Naive B cell (primary cell): ENCODE results near the gene ULK4. TPM values are rescaled to one million over a fixed set of nuclear protein-coding genes. Genes with fewer than 3 reads are reported as not detected.

Experiments
- ATAC-seq, 2 donors: fragments of 150-1000 bp; cut with Tn5 transposase; 2 replicates each; pipeline ENCODE4 v1.10.0; 2021; ENCODE audit warnings: low read depth in 2 of 2, mild to moderate bottlenecking in 2 of 2, moderate library complexity in 2 of 2
- DNase-seq: peaks from one replicate; pipeline ENCODE4 v3.0.0; 2022
- H3K27ac Mint-ChIP-seq, 6 donors: one replicate each; pipeline ENCODE4 v1.8.0; 2020 to 2022; ENCODE audit warnings: mild to moderate bottlenecking in 6 of 6, mixed read lengths in 6 of 6, moderate library complexity in 5 of 6, inconsistent platforms in 2 of 6
- H3K27me3 Mint-ChIP-seq, 3 donors: one replicate each; pipeline ENCODE4 v1.8.0; 2021 to 2022; ENCODE audit warnings: mixed read lengths in 3 of 3, mild to moderate bottlenecking in 1 of 3
- H3K36me3 Mint-ChIP-seq, 2 donors: one replicate each; pipeline ENCODE4 v1.8.0; 2020 to 2022; ENCODE audit warnings: mixed read lengths in 2 of 2, inconsistent platforms in 1 of 2, mild to moderate bottlenecking in 1 of 2
- H3K4me1 Mint-ChIP-seq, 3 donors: one replicate each; pipeline ENCODE4 v1.8.0; 2020 to 2022; ENCODE audit warnings: mixed read lengths in 3 of 3, inconsistent platforms in 1 of 3, mild to moderate bottlenecking in 1 of 3, moderate library complexity in 1 of 3
- H3K4me3 Mint-ChIP-seq, 8 donors: one replicate each; pipeline ENCODE4 v1.8.0; 2020 to 2022; ENCODE audit warnings: mild to moderate bottlenecking in 8 of 8, mixed read lengths in 8 of 8, moderate library complexity in 8 of 8, inconsistent platforms in 2 of 8
- H3K9me3 Mint-ChIP-seq, 7 donors: one replicate each; pipeline ENCODE4 v1.8.0; 2020 to 2022; ENCODE audit warnings: mixed read lengths in 7 of 7, mild to moderate bottlenecking in 5 of 7, inconsistent platforms in 2 of 7, moderate library complexity in 1 of 7
- polyA plus RNA-seq, 6 donors: library from polyadenylated mRNA; unstranded; fragments of 300-500 nt; fragmentation: Illumina TruSeq; gene quantifications; one replicate each; pipeline ENCODE4 v1.2.3, GENCODE V29; 2021; ENCODE audit warnings: low read depth in 6 of 6

ULK4 gene
- polyA plus RNA-seq, 6 donors from 2014 or later, result 5.5 to 20.8 (median 10.3) TPM

GRCh38 chr3:41936384-41936783, 25.5 kb downstream of the ULK4 start:
- Mint-ChIP-seq H3K9me3 (peaks cover 0 to 4% (median 0%) of the 10 kb centered on the region in 7 donors), H3K4me3 (no peak overlapping the region), H3K36me3 (peaks cover 4 to 15% of the 10 kb centered on the region in 2 donors), H3K27ac (no peak overlapping the region), H3K27me3 (no peaks in the 10 kb centered on the region), H3K4me1 (no peaks in the 10 kb centered on the region)
- no peak for ATAC-seq
- no peak for DNase-seq

GRCh38 chr3:41933154-41933676, 28.7 kb downstream of the ULK4 start:
- Mint-ChIP-seq H3K9me3 (peaks cover 0 to 5% (median 0%) of the 10 kb centered on the region in 7 donors), H3K27me3 (no peaks in the 10 kb centered on the region), H3K4me3 (no peak overlapping the region), H3K36me3 (peaks cover 13 to 15% of the 10 kb centered on the region in 2 donors), H3K27ac (peak overlapping the region in 1 of 6 donors; percentile 34), H3K4me1 (peaks cover 0 to 9% (median 0%) of the 10 kb centered on the region in 3 donors)
- DNase-seq, result no peak
- no peak for ATAC-seq

- H3K36me3 Mint-ChIP-seq, result peaks cover 9 to 18% of the 10 kb centered on the region in 2 donors
These were observed 29.4 kb downstream of the ULK4 start for GRCh38 chr3:41932464-41932863.

GRCh38 chr3:41920406-41920965, 41.4 kb downstream of the ULK4 start:
- H3K36me3 Mint-ChIP-seq, result peaks cover 6 to 8% of the 10 kb centered on the region in 2 donors
- H3K4me3 Mint-ChIP-seq, result no peak overlapping the region
- no peak overlapping the region for H3K27ac Mint-ChIP-seq
- no peaks in the 10 kb centered on the region for H3K27me3 Mint-ChIP-seq
- ATAC-seq (no peak), DNase-seq (no peak)
- peaks cover 1 to 9% (median 6%) of the 10 kb centered on the region in 3 donors for H3K4me1 Mint-ChIP-seq
- no peaks in the 10 kb centered on the region for H3K9me3 Mint-ChIP-seq

More at GRCh38 chr3:41932464-41932863, 29.4 kb downstream of the ULK4 start:
- H3K27ac Mint-ChIP-seq, result peak overlapping the region in 1 of 6 donors; percentile 10
- no peaks in the 10 kb centered on the region for H3K27me3 Mint-ChIP-seq
- no peak overlapping the region for H3K4me3 Mint-ChIP-seq
- H3K4me1 Mint-ChIP-seq, result peaks cover 0 to 14% (median 0%) of the 10 kb centered on the region in 3 donors
- no peak for DNase-seq
- ATAC-seq, result no peak
- peaks cover 0 to 5% (median 0%) of the 10 kb centered on the region in 7 donors for H3K9me3 Mint-ChIP-seq

- peak overlapping the region in 2 of 6 donors; percentile 4 to 59 for H3K27ac Mint-ChIP-seq
- no peak overlapping the region for H3K4me3 Mint-ChIP-seq
- DNase-seq (no peak), ATAC-seq (no peak)
- H3K9me3 Mint-ChIP-seq, result no peaks in the 10 kb centered on the region
- peaks cover 0 to 13% of the 10 kb centered on the region in 2 donors for H3K36me3 Mint-ChIP-seq
- H3K27me3 Mint-ChIP-seq, result no peaks in the 10 kb centered on the region
- H3K4me1 Mint-ChIP-seq, result no peaks in the 10 kb centered on the region
These were observed 46.5 kb downstream of the ULK4 start for GRCh38 chr3:41915353-41915752.

- ATAC-seq (no peak), DNase-seq (no peak)
- Mint-ChIP-seq H3K4me3 (no peak overlapping the region), H3K36me3 (peaks cover 0 to 11% of the 10 kb centered on the region in 2 donors), H3K9me3 (no peaks in the 10 kb centered on the region), H3K27me3 (no peaks in the 10 kb centered on the region), H3K4me1 (no peaks in the 10 kb centered on the region), H3K27ac (peak overlapping the region in 2 of 6 donors; percentile 24 to 96)
These were observed 49.6 kb downstream of the ULK4 start for GRCh38 chr3:41912280-41912679.

- no peaks in the 10 kb centered on the region for H3K4me1 Mint-ChIP-seq
- H3K9me3 Mint-ChIP-seq, result no peaks in the 10 kb centered on the region
- no peaks in the 10 kb centered on the region for H3K27me3 Mint-ChIP-seq
- ATAC-seq, result no peak
- no peak overlapping the region for H3K4me3 Mint-ChIP-seq
- peaks cover 0 to 12% of the 10 kb centered on the region in 2 donors for H3K36me3 Mint-ChIP-seq
- H3K27ac Mint-ChIP-seq, result peak overlapping the region in 1 of 6 donors; percentile 49
- no peak for DNase-seq
These were observed 54.4 kb downstream of the ULK4 start for GRCh38 chr3:41907330-41908073.

- Mint-ChIP-seq H3K27me3 (no peaks in the 10 kb centered on the region), H3K36me3 (peaks cover 12 to 14% of the 10 kb centered on the region in 2 donors), H3K4me3 (no peak overlapping the region), H3K27ac (peak overlapping the region in 2 of 6 donors; percentile 21 to 73), H3K4me1 (no peaks in the 10 kb centered on the region), H3K9me3 (no peaks in the 10 kb centered on the region)
- ATAC-seq (no peak), DNase-seq (no peak)
These were observed 61.6 kb downstream of the ULK4 start for GRCh38 chr3:41900265-41900664.

GRCh38 chr3:41898631-41899030, 63.3 kb downstream of the ULK4 start:
- Mint-ChIP-seq H3K4me3 (no peak overlapping the region), H3K27ac (no peak overlapping the region), H3K9me3 (no peaks in the 10 kb centered on the region), H3K27me3 (no peaks in the 10 kb centered on the region), H3K4me1 (no peaks in the 10 kb centered on the region), H3K36me3 (peaks cover 12 to 17% of the 10 kb centered on the region in 2 donors)
- DNase-seq, result no peak
- ATAC-seq, result no peak

GRCh38 chr3:41893977-41894376, 67.9 kb downstream of the ULK4 start:
- Mint-ChIP-seq H3K9me3 (peaks cover 4 to 17% (median 13%) of the 10 kb centered on the region in 7 donors), H3K4me3 (no peak overlapping the region), H3K36me3 (peaks cover 10 to 13% of the 10 kb centered on the region in 2 donors), H3K27me3 (no peaks in the 10 kb centered on the region), H3K27ac (peak overlapping the region in 1 of 6 donors; percentile 39), H3K4me1 (peaks cover 0 to 4% (median 0%) of the 10 kb centered on the region in 3 donors)
- ATAC-seq (no peak), DNase-seq (peak; percentile 30)

- Mint-ChIP-seq H3K36me3 (peaks cover 9 to 10% of the 10 kb centered on the region in 2 donors), H3K27me3 (no peaks in the 10 kb centered on the region), H3K4me1 (peaks cover 0 to 4% (median 0%) of the 10 kb centered on the region in 3 donors), H3K4me3 (no peak overlapping the region), H3K9me3 (peaks cover 4 to 17% (median 13%) of the 10 kb centered on the region in 7 donors), H3K27ac (no peak overlapping the region)
- DNase-seq, result no peak
- ATAC-seq, result no peak
These were observed 73.4 kb downstream of the ULK4 start for GRCh38 chr3:41888368-41889076.

GRCh38 chr3:41882956-41883355, 78.9 kb downstream of the ULK4 start:
- Mint-ChIP-seq H3K4me3 (no peak overlapping the region), H3K36me3 (no peaks in the 10 kb centered on the region), H3K27me3 (no peaks in the 10 kb centered on the region), H3K4me1 (no peaks in the 10 kb centered on the region), H3K9me3 (no peaks in the 10 kb centered on the region), H3K27ac (peak overlapping the region in 2 of 6 donors; percentile 48 to 73)
- ATAC-seq (no peak), DNase-seq (no peak)

GRCh38 chr3:41881233-41881821, 80.6 kb downstream of the ULK4 start:
- Mint-ChIP-seq H3K27ac (no peak overlapping the region), H3K4me1 (no peaks in the 10 kb centered on the region), H3K9me3 (no peaks in the 10 kb centered on the region), H3K36me3 (no peaks in the 10 kb centered on the region), H3K27me3 (no peaks in the 10 kb centered on the region), H3K4me3 (no peak overlapping the region)
- ATAC-seq, result no peak
- DNase-seq, result peak; percentile 48
